ENCODE measurements around the gene DEPDC7.
A peak's percentile ranks its signal among the peaks of the same experiment; 100 is the strongest.
"Not testable (repeated sequence)": the region's sequence is repeated elsewhere in the genome, so short reads cannot be mapped to it uniquely, and the experiment has no call there.

The DEPDC7 gene

DNA sequence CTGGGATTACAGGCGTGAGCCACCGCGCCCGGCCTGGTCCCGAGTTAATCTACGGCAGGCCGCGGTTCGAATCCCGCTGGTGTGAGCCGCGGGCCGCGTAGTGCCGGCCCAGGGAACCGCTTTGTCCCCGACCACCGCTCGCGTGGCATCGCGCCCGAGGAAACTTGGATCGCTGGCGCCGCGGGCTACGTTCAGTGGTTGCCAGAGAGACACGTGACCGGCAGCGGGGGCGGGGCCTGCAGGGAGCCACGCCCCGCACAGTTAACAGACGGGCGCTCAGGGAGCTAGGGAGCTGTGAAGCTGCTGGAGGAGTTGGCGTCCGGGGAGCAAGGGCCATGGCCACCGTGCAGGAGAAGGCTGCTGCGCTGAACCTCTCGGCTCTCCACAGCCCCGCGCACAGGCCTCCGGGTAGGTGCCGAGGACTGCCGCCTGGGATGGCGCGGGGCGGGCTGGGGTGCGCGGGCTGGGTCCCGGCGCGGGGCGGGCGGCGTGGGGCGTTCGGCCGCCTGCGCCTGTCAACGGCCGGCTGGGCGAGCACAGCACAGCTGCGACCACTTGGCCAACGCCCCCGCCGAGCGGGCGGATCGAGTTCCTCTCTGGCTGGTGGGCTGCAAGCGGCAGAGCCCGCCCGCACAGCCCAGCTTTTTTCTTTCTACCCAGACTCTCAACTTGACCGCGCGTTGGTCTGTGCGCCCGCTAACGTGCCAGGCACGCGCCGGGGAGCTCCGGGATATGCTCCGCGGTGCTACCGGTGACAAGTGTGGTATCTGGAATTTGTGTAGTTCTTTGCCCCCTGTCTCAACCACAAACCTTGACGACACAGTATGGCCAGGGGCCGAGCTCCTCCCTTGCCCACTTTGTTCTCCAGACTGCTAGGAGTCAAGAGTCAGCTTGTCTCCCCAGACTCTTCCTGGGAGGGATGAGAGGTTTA is at the start of gene DEPDC7:
TSS of gene DEPDC7 (plus strand) at position 258 of the 931 bp plus-strand sequence. CDS start at position 336, 78 bp downstream.
- DNase-seq, result peak; percentile 83

DNA sequence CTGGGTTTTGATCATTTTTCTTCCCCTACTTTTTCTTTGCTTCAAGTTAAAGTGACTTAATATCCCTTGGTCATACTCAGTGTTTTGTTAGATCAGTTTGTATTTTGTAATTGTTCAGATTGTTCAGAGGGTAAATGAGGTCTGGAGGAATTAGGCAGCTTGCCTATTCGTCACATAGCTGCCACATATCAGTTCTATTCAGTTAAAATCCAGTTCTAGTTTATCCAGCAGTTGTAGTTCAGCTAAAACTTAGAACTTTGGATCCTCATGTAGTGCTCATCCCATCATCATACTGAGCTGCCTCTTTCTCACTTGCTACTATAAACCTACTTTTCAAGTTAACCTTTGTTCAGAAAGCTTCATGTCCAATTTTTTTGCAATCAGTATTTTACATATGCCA is 47.1 kb upstream of the DEPDC7 start:
- DNase-seq, result no peak

DNA sequence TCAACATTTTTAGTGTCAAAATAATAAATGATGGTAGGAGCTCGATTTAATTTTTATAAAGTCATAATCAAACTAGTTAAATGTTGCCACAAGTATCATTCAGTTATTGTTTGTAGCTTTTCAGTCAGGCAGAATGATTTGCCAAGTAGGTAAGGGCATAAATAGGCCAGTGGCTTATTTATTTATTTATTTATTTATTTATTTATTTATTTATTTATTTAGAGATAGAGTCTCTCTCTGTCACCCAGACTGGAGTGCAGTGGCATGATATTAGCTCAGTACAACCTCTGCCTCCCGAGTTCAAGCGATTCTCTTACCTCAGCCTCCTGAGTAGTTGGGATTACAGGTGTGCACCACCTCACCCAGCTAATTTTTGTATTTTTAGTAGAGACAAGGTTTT is 43.4 kb upstream of the DEPDC7 start:
- not testable (repeated sequence) for DNase-seq

DNA sequence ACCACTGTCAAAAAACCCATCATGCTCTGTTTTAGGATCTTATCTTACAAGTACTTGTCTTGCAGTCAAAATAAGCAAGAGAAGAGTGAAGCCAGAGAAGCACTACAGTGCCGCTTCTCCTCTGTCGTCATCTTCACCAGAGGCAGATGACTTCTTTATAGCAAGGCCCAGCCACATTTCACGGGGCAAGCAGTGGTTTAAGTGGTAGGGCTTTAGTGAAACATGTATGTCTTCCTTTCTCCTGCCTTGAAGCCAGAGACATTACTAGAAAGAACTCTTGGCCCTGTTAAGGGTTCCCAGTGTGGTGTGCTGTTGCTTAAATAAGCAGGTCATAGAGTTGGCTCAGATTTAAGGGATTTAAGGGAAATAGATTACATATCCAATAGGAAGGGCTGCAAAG is 42.9 kb upstream of the DEPDC7 start:
- DNase-seq, result no peak

DNA sequence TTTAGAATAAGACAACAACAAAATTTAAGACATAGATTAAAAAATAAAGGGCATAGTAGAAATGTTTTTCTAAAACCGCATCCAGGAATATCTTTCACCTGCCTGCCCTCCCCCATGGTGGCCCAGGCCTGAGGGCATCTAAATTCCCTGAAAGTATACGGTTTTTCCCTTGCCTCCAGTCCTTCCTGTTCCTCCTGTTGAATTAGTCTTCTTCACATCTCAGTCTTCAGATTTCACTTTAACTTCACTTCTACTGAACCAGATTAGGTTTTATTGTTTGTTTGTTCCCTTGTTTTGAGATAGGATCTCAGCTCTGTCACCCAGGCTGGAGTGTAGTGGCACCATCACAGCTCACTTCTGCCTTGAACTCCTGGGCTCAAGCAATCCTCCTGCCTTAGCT is 33.1 kb upstream of the DEPDC7 start:
- DNase-seq, result no peak

DNA sequence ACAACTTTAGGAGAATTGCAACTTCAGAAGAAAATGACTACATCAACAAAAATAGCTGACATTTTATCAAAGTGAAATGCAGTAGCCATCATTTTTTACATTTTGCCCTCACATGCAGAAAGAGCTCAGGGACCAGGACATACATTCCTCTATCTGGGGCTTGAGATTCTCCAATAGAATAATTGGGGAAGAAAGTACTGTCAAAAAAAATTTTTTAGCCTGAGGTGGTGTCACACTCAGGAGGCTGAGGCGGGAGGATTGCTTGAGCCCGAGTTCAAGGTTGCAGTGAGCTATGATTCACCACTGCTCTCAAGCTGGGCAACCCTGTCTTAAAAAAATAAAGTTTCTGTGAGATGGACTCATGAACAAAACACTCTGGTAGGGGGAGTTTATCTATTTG is 32.2 kb upstream of the DEPDC7 start:
- no peak for DNase-seq

DNA sequence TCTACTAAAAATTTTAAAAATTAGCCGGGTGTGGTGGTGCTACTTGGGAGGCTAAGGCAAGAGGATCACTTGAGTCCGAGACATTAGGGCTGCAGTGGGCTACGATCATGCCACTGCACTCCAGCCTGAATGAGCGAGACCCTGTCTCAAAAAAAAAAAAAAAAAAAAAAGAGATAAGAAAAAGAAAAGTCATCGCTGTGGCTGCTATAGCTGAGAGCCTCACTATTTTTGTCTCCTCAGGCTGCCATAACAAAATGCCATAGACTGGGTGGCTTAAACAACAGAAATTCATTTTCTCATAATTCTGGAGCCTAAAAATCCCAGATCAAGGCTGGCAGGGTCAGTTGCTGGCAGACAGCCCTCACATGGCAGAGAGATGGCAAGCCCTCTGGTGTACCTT is 30.1 kb upstream of the DEPDC7 start:
- DNase-seq, result no peak

DNA sequence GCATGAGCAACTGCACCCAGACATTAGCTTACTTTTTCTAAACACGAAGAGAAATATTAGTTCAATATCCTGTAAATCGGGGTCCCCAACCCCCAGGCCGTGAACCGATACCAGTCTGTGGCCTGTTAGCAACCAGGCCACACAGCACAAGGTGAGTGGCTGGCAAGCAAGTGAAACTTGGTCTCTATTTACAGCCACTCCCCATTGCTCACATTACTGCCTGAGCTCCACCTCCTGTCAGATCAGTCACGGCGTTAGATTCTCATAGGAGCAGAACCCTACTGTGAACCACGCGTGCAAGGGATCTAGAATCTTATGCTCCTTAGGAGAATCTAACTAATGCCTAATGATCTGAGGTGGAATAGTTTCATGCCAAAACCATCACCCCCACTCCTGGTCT is 27.8 kb upstream of the DEPDC7 start:
- DNase-seq, result no peak

DNA sequence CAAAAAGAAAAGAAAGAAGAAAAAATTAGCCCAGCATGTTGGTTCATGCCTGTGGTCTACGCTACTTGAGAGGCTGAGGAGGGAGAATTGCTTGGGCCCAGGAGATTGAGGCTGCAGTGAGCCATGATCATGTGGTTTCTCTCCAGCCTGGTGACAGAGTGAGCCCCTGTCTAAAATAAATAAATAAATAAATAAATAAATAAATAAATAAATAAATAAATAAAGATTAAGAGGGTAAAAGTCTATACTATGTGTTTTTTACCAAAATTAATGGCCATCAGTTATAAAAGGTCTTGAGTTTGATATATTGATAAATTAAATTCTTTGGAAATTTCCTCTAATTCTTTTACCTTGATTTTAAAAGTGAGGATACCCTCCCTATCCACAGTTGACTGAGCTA is 25.2 kb upstream of the DEPDC7 start:
- DNase-seq, result no peak

DNA sequence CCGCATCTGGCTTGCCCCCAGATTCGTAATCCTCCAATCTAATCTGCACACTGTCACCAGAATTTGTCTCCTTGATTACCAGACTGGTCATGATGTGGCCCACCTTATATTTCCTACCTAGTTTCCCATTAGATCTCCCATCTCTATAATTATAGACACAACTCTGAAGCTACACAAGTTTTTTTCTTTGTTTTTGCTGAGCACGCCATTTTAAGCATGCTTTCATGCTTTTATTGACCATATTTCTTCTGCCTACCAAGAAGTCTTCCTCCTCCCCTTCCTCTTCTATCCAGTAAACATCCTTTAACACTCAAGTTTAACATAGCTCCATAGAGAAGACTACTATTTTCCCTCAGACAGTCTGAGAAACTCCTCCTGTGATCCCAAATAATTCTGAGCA is 24.3 kb upstream of the DEPDC7 start:
- no peak for DNase-seq

DNA sequence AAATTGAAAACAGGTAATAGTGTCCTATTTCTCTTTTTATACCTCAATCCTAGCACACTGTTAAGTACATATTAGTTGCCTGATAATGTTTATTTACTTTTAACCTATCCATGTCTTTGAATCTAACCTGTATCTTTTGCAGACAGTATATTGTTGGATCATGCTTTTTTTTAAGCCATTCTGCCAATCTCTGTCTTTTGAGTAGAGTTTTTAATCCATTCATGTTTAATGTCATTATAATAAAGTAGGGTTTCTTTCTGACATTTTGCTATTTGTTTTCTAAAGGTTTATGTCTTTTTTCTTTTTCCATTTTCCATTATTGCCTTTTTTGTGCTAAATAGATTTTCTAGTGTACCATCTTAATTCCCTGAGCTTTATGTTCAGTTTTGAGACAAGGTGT is 23.8 kb upstream of the DEPDC7 start:
- DNase-seq, result no peak

DNA sequence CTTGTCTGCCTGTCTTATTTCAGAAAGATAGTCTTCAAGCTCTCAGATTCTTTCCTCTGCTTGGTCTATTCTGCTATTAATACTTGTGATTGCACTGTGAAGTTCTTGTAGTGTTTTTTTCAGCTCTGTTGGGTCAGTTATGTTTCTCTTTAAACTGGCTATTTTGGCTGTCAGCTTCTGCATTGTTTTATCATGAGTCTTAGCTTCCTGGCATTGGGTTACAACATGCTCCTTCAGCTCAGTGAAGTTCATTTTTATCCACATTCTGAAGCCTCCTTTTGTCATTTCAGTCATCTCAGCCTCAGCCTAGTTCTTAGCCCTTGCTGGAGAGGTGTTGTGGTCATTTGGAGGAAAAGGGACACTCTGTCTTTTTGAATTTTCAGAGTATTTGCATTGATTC is 15.5 kb upstream of the DEPDC7 start:
- no peak for DNase-seq

DNA sequence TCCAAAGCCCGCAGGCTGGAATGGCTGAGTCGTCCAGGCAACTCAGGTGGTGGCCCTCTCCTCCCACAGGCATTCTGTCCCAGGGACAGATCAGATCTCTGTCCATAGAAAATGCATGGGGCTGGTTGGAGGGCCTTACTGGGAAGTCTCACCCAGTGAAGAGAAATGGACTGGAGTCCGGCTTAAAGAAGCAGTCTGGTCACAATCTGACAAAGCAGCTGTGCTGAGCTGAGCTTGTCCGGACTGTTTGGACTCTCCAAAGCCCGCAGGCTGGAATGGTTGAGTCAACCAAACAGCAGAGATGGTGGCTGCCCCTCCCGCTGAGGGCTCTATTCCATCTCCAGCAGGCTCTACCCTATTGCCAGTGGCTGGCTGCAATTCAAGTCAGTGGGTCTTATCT is 14.4 kb upstream of the DEPDC7 start:
- DNase-seq, result no peak

DNA sequence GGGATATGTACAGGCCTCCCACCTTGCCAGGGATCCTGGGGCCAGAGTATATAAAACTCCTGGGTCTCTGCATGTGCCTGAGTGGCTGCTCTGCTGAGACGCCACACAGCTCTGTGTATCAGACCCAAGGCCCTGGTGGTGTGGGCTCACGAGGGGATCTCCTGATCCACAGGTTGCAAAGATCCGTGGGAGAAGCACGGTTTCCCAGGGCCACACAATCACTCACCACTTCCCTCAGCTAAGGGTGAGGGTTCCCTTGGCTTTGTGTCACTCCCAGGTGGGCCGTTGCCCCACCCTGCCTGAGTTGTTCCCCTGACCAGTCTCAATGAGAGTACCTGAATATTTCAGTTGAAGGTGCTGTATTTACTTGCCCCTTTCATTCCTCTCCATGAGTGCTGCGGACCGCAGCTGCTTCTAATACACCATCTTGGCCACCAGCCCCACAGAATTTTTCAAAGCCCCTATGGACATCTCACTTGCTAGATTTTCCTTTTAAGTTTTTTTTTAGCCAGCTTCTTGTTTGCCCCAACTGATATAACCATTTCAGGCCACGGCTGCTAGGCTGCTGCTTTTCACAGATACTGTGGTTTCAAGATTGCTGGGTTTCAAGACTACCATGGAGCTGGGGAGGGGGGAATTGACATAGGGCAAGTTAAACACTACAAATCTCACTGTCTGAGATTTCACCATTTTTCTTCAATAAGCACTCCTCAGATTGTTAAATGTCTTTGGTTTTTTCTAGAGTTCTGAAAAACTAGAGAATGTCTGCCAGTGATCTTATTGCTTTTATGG is 13.7 kb upstream of the DEPDC7 start:
- DNase-seq, result no peak

DNA sequence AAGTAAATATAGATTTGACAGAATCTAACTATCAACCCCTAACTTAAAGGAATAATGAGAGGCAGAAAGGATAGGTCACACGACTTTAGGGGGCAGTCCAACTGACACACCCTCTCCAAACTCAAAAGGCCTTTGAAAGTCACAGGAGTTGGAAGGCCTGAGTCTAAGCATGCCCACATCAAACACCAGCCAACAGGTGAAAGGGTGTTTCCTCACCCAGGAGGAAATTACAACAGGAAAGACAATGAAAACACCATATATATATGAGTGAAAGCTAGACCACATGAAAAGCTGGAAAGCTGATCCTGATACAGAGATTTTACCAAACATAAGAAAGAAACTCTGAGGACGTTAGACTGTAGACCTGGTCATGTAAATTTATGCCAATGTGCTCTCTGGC is 10.5 kb upstream of the DEPDC7 start:
- no peak for DNase-seq

DNA sequence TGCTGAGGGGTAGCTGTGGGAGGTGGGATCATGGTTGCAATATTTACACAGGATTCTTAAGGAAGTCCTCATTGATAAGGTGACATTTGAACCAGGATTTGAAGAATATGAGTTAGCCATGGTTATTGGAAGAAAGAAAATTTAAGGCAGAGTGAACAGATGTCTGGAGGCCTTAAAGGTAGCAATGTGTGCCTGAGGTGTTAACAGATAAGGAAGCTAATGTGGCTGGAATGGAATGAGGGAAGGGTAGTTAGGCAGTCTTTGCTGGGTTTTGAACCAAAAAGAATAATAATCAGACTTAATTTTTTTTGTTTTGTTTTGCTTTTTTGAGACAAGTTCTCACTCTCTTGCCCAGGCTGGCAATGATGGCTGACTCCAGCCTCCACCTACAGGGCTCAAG is 9.7 kb upstream of the DEPDC7 start:
- no peak for DNase-seq

DNA sequence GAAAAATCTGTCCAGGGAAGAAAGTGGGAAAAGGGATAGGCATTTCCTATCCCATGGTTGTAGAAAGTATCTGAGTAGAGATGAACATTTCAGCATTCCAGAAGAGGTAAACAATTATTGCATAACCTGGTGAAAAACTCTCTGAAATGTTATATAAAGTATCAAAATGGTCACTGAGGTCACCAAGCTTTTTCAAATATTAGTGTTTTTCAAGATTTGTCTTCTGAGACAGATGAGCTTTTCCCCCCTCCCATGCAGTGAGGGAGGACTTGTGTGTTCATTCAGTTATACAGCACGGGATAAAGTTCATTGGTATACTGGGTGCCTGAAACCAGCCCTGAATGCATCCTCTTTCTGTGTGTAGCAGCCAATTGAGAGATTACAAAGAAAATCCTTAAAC is 1.9 kb upstream of the DEPDC7 start:
- no peak for DNase-seq

DNA sequence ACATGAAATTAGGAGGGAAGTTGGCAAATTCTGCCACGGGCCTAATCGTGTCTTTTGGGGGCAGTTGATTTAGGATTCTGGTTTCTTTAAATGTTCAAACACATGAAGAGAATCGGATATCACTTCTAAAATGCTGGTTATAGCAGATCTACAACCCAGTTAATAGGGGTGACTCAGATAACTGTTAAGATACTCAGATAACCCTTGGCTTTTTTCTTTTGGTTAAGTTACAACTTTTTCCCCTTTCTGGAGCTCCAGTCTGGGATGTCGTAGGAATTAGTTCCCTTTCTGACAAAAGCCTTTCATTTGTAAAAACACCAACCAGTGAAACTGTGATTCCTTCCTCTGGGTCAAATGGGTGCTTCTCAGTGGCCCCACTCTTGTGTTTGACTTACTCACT is 976 bp downstream of the DEPDC7 start:
- DNase-seq, result no peak

DNA sequence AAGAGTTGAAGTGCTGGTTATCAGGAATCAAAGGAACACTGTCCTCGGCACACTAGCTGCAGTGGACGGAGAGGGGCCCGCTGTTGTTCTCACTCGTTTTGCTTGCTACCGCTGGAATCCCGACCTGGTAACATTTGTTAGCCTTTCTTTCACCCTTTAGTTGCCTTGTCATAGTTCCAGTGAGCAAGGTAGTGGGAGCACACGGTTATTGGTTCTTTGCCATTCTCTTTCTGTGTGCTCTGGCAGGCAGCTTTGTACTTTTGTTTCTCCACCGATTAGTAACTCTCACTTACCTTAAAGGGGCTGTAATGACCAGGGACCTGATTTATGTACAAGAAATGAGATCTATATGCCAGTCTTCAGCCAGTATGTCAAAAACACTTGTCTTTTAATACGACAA is 1.8 kb downstream of the DEPDC7 start:
- DNase-seq, result no peak

DNA sequence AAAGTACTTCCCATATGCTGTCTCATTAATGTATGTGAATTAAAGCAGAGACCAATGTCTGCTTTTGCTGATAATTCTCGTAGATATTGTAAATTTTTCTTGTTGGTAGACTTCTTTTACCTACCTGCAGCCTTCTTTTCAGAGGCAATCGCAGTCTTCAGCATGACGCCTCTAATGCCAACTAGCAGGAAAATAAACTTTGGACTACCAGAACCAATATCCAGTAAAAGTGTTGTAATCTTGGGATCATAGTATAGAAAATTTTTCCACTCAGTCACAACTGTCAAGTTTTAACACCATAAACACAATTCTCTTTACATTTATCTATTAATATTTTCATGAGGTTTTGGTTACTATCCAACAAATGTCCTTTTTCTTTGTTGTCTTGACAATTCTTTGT is 2.3 kb downstream of the DEPDC7 start:
- DNase-seq, result no peak

DNA sequence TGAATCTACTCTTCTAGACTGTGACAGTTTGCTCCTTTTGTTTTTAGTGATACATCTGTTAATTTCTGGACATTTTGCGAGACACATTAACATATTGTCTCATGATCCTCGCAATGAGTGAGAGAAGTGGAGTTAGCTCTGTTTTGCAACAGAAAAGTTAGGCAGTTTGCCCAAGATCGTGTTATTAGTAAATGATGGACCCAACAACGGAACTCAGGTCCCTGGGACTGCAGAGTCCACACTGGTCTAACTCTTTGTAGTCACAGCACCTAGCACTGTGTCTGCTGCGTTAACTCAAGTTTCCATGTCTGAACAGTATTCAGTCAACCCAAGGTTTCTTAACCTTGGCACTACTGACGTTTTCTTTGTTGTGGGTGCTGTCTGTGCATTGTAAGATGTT is 3.2 kb downstream of the DEPDC7 start:
- no peak for DNase-seq

DNA sequence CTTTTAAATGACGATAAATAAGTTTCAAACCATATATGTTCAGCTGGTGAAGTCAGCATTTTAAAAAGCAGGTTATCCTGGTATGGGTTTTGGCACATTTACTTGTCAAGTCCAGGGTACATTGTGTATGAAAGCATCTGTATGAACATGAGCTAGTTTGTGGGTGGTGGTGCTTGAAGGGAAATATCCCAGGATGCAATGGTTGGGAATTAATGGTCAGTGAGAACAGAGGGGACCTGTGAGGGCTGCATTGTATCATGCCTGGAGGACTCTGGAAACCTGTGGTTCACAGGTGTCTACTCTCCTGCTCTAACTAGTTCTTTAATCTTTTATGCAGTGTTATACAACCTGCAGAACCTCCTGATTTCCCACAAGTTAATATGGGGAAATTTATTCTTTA is 5.8 kb downstream of the DEPDC7 start:
- no peak for DNase-seq

DNA sequence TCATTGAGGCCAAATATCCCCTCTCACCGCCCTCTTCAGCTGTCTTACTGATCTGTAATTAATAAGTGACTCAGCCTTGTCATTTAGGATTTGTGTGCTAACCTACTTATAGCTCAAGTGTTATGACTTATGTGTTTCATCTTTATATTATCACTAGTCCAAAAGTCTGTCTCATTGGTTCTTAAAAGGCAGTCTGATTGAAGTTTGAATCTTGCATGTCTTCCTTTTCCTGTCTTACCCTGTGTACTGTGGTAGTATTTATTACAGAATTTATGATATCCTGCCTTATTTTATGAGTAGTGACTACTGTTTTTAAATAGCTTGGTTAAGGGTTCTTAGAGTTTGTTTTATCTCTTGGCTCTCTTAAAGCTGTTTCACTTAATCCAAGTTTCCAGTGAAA is 6.3 kb downstream of the DEPDC7 start:
- DNase-seq, result no peak

DNA sequence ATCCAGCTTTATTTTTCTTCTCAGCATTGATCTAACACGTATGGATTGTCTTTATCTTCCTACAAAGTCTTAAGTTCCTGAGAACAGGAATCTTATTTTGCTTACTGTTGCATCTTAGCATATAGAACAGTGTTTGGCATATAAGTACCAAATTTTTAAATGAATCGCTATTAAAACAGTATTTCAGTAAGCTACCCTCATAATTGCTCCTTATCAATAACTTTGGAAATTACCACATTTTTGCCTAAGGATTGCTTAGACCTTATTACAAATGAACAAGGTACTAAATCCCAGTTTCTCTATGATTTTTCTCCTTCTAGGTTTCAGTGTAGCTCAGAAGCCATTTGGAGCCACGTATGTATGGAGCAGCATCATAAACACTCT is 9.7 kb downstream of the DEPDC7 start:
- no peak for DNase-seq

Data from NCI-H2029 treated with DMSO at 0.1 percent for 48 hours (cell line).